ENCODE measurements around the gene DDX54.

DNA sequence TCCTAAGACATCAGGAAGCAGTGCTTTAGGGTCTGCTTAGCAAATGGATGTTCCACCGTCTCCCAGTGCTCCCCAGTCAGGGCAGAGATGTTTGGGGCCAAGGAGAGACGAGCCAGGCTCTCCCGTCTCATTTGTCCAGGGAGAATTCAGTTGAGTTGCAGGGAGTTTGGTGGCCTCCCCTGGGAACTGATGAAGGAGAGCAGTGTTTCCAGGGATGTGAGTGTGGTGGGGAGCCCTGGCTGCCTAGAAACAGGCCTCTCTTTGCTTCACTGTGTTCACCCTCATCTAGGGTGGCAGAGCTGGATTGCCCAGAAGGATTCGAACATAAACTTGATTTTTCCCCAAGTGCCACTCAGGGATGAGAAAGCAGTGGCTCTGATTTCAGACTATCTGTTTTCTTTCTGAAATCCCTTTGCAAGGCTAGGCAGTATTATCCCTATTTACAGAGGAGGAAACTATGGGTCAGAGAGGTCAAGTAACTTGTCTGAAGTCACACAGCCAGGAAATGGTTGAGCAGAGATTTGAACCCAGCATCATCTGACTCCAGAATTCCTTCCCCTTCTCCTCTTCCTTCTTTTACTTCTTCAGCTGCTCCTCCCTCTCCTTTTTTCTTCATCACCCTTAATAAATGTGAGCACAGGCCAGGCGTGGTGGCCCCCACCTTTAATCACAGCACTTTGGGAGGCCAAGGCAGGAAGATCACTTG is 42.6 kb upstream of the DDX54 start:
- TF ChIP-seq, protein P1, sequence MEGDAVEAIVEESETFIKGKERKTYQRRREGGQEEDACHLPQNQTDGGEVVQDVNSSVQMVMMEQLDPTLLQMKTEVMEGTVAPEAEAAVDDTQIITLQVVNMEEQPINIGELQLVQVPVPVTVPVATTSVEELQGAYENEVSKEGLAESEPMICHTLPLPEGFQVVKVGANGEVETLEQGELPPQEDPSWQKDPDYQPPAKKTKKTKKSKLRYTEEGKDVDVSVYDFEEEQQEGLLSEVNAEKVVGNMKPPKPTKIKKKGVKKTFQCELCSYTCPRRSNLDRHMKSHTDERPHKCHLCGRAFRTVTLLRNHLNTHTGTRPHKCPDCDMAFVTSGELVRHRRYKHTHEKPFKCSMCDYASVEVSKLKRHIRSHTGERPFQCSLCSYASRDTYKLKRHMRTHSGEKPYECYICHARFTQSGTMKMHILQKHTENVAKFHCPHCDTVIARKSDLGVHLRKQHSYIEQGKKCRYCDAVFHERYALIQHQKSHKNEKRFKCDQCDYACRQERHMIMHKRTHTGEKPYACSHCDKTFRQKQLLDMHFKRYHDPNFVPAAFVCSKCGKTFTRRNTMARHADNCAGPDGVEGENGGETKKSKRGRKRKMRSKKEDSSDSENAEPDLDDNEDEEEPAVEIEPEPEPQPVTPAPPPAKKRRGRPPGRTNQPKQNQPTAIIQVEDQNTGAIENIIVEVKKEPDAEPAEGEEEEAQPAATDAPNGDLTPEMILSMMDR (IDR thresholded peaks at IDR 0.05), result no peak
- TF ChIP-seq POLR2A (IDR thresholded peaks at IDR 0.05), result no peak

Data from body of pancreas (tissue), 4 donors.